Measurements from ENCODE around the gene TTC29.

TTC29 gene

GRCh38 chr4:146945556-146946374 is at the start of gene TTC29:
Gene TTC29 (minus strand): TSS chr4:146945864. CDS start chr4:146939895, 5,969 bp downstream.
- DNase-seq = peak; percentile 22 to 74

GRCh38 chr4:146981651-146982050 is 36.0 kb upstream of the TTC29 start:
- no peak for DNase-seq

GRCh38 chr4:146978641-146979040 is 33.0 kb upstream of the TTC29 start:
- no peak for DNase-seq

GRCh38 chr4:146976145-146976544 is 30.5 kb upstream of the TTC29 start:
- DNase-seq = no peak

GRCh38 chr4:146975527-146975926 is 29.9 kb upstream of the TTC29 start:
- DNase-seq = no peak

- no peak for DNase-seq
Observed at GRCh38 chr4:146975036-146975435, 29.4 kb upstream of the TTC29 start.

- no peak for DNase-seq
Observed at GRCh38 chr4:146972036-146972435, 26.4 kb upstream of the TTC29 start.

- DNase-seq = no peak
Observed at GRCh38 chr4:146969126-146969525, 23.5 kb upstream of the TTC29 start.

GRCh38 chr4:146960634-146961033 is 15.0 kb upstream of the TTC29 start:
- DNase-seq = no peak

GRCh38 chr4:146959692-146960091 is 14.0 kb upstream of the TTC29 start:
- DNase-seq = no peak

- DNase-seq = no peak
Observed at GRCh38 chr4:146957237-146957636, 11.6 kb upstream of the TTC29 start.

- DNase-seq = no peak
Observed at GRCh38 chr4:146952896-146953295, 7.2 kb upstream of the TTC29 start.

GRCh38 chr4:146949559-146949958 is 3.9 kb upstream of the TTC29 start:
- DNase-seq = no peak

GRCh38 chr4:146943691-146944375 is 1.8 kb downstream of the TTC29 start:
- no peak for DNase-seq

- no peak for DNase-seq
Observed at GRCh38 chr4:146932116-146932515, 13.5 kb downstream of the TTC29 start.

- no peak for DNase-seq
Observed at GRCh38 chr4:146930673-146931072, 15.0 kb downstream of the TTC29 start.

GRCh38 chr4:146927695-146928094 is 18.0 kb downstream of the TTC29 start:
- no peak for DNase-seq

- DNase-seq = peak; percentile 4 to 41
Observed at GRCh38 chr4:146916479-146917076, 29.1 kb downstream of the TTC29 start.

GRCh38 chr4:146915132-146915531 is 30.5 kb downstream of the TTC29 start:
- DNase-seq = no peak

- DNase-seq = no peak
Observed at GRCh38 chr4:146900295-146900694, 45.4 kb downstream of the TTC29 start.

GRCh38 chr4:146890301-146890700 is 55.4 kb downstream of the TTC29 start:
- DNase-seq = no peak

- DNase-seq = no peak
Observed at GRCh38 chr4:146883070-146883469, 62.6 kb downstream of the TTC29 start.

GRCh38 chr4:146857298-146857697 is 88.4 kb downstream of the TTC29 start:
- no peak for DNase-seq

- DNase-seq = no peak
Observed at GRCh38 chr4:146855761-146856160, 89.9 kb downstream of the TTC29 start.
